GM18873 (cell line): ENCODE results near the gene SLC45A3.

Source experiments
- ATAC-seq: cut with Tn5 transposase; IDR thresholded peaks from one replicate; pipeline ENCODE4 v1.9.1; 2021; ENCODE audit warnings: mild to moderate bottlenecking, moderate library complexity, moderate number of reproducible peaks; ENCODE audit not compliant: unreplicated experiment, low FRiP score

SLC45A3 gene

GRCh38 chr1:205701891-205702290, 21.6 kb upstream of the SLC45A3 start:
- no peak for ATAC-seq

GRCh38 chr1:205701420-205701819, 21.1 kb upstream of the SLC45A3 start:
- ATAC-seq = no peak

GRCh38 chr1:205700865-205701401, 20.6 kb upstream of the SLC45A3 start:
- ATAC-seq = no peak

- ATAC-seq = no peak
Observed at GRCh38 chr1:205699416-205699815, 19.1 kb upstream of the SLC45A3 start.

GRCh38 chr1:205698921-205699320, 18.6 kb upstream of the SLC45A3 start:
- no peak for ATAC-seq

GRCh38 chr1:205693421-205693991, 13.2 kb upstream of the SLC45A3 start:
- ATAC-seq = no peak

- no peak for ATAC-seq
Observed at GRCh38 chr1:205692423-205692822, 12.1 kb upstream of the SLC45A3 start.

GRCh38 chr1:205690122-205690756, 9.9 kb upstream of the SLC45A3 start:
- no peak for ATAC-seq

GRCh38 chr1:205689479-205689878, 9.2 kb upstream of the SLC45A3 start:
- ATAC-seq = no peak

GRCh38 chr1:205688171-205689080, 8.1 kb upstream of the SLC45A3 start:
- no peak for ATAC-seq

- no peak for ATAC-seq
Observed at GRCh38 chr1:205687242-205687641, 6.9 kb upstream of the SLC45A3 start.

GRCh38 chr1:205681364-205681763, 1.1 kb upstream of the SLC45A3 start:
- ATAC-seq = no peak

GRCh38 chr1:205678286-205679111, 1.8 kb downstream of the SLC45A3 start:
- no peak for ATAC-seq

- ATAC-seq = no peak
Observed at GRCh38 chr1:205677167-205677566, 3.1 kb downstream of the SLC45A3 start.

GRCh38 chr1:205676597-205676996, 3.7 kb downstream of the SLC45A3 start:
- ATAC-seq = no peak

- no peak for ATAC-seq
Observed at GRCh38 chr1:205676002-205676401, 4.3 kb downstream of the SLC45A3 start.

GRCh38 chr1:205675247-205675646, 5.1 kb downstream of the SLC45A3 start:
- no peak for ATAC-seq

GRCh38 chr1:205672970-205673369, 7.3 kb downstream of the SLC45A3 start:
- ATAC-seq = no peak

- no peak for ATAC-seq
Observed at GRCh38 chr1:205672395-205672889, 7.9 kb downstream of the SLC45A3 start.
